HCT116 (cell line): ENCODE measurements around the gene ZNF446. TPM values are rescaled to one million over a fixed set of nuclear protein-coding genes. Genes with fewer than 3 reads are reported as not detected.

Experiments used
- ATAC-seq: fragments of 200-7000 bp; cut with Tn5 transposase; 2 replicates; pipeline ENCODE4 v1.9.1; 2020; ENCODE audit warnings: mild to moderate bottlenecking, moderate library complexity
- BruUV-seq: library from RNA; stranded (reverse); fragments of 400-500 nt; replicated peaks from 2 replicates; lab custom pipeline; 2021; lab: Mats Ljungman, UMichigan
- CTCF ChIA-PET: fragments of 300-600 bp; sonication (Branson Sonifier 250); formaldehyde crosslinking; loops from one replicate; lab custom pipeline; 2021; ENCODE audit warnings: antibody characterized with exemption; lab: Charles Lee
- POLR2A ChIA-PET: fragments of 300-600, 350-600 bp; sonication (Branson Sonifier 250); formaldehyde crosslinking; loops from one replicate; lab custom pipeline; 2021; ENCODE audit warnings: antibody characterized with exemption; lab: Charles Lee
- RAD21 ChIA-PET, 2 experiments: fragments of 300-600 bp; sonication (Branson Sonifier 250); formaldehyde crosslinking; loops; one replicate each; lab custom pipeline; 2023; ENCODE audit warnings: low total read pairs in 2 of 2; ENCODE audit not compliant: uncharacterized antibody in 2 of 2, unreplicated experiment in 2 of 2, low non-redundant PET in 1 of 2; lab: Charles Lee
- DNase-seq: peaks from one replicate; pipeline ENCODE4 v3.0.0-alpha.2; 2010; ENCODE audit warnings: low read depth, low spot score
- H2AFZ ChIP-seq: fragments of 200-600 bp; shearing (Covaris generic), sonication (generic); 2 replicates; pipeline ENCODE4 v1.6.1; 2017; ENCODE audit warnings: low read depth, mixed run types, mixed read lengths, antibody characterized with exemption, low read length; ENCODE audit not compliant: poor library complexity, severe bottlenecking
- H3K27ac ChIP-seq: 2 replicates; pipeline ENCODE4 v1.5.1; 2012; ENCODE audit warnings: low read depth, low read length
- H3K27me3 ChIP-seq: fragments of 200-600 bp; sonication (generic); 2 replicates; pipeline ENCODE4 v1.6.1; 2016; ENCODE audit warnings: mixed run types, low read length, mixed read lengths; ENCODE audit not compliant: insufficient read depth
- H3K36me3 ChIP-seq, 2 experiments: fragments of 200-500 bp in 1 of 2; fragments of 200-600 bp in 1 of 2; sonication (Bioruptor generic) in 1 of 2; sonication (generic) in 1 of 2; 2 replicates each; pipeline versions ENCODE4 v1.5.1 to v1.6.1; 2014 to 2016; ENCODE audit warnings: low read length in 2 of 2, inconsistent platforms in 1 of 2, mixed read lengths in 1 of 2, mixed run types in 1 of 2; ENCODE audit not compliant: insufficient read depth in 2 of 2, control insufficient read depth in 1 of 2
- H3K4me1 ChIP-seq, 2 experiments: fragments of 200-600 bp in 1 of 2; sonication (generic) in 1 of 2; 2 replicates each; pipeline versions ENCODE4 v1.5.1 to v1.6.1; 2012 to 2017; ENCODE audit warnings: low read length in 2 of 2, inconsistent platforms in 1 of 2, mild to moderate bottlenecking in 1 of 2, mixed read lengths in 1 of 2, mixed run types in 1 of 2, moderate library complexity in 1 of 2; ENCODE audit not compliant: insufficient read depth in 2 of 2, control insufficient read depth in 1 of 2
- H3K4me2 ChIP-seq: fragments of 200-600 bp; sonication (generic); 2 replicates; pipeline ENCODE4 v1.6.1; 2017; ENCODE audit warnings: mixed run types, low read length, mixed read lengths
- H3K4me3 ChIP-seq, 2 experiments: fragments of 200-600 bp in 1 of 2; sonication (generic) in 1 of 2; replicated peaks in 1 of 2; 2 replicates each; pipeline ENCODE4 v1.5.1; 2011 to 2016; ENCODE audit warnings: low read length in 2 of 2, control low read depth in 1 of 2, low read depth in 1 of 2, mild to moderate bottlenecking in 1 of 2, mixed read lengths in 1 of 2, mixed run types in 1 of 2
- H3K79me2 ChIP-seq: fragments of 200-600 bp; sonication (generic); 2 replicates; pipeline ENCODE4 v1.6.1; 2017; ENCODE audit warnings: mild to moderate bottlenecking, mixed run types, low read length, moderate library complexity, mixed read lengths; ENCODE audit not compliant: insufficient read depth
- H3K9ac ChIP-seq: fragments of 200-600 bp; sonication (generic); 2 replicates; pipeline ENCODE4 v1.6.1; 2016; ENCODE audit warnings: low read length, mixed read lengths
- H3K9me2 ChIP-seq: fragments of 200-600 bp; sonication (generic), shearing (Covaris generic); 2 replicates; pipeline ENCODE4 v1.6.1; 2017; ENCODE audit warnings: mixed run types, mild to moderate bottlenecking, moderate library complexity; ENCODE audit not compliant: insufficient read depth
- H3K9me3 ChIP-seq, 2 experiments: fragments of 200-500 bp in 1 of 2; fragments of 200-600 bp in 1 of 2; sonication (Bioruptor generic) in 1 of 2; sonication (generic) in 1 of 2; 2 replicates each; pipeline ENCODE4 v1.6.1; 2014 to 2017; ENCODE audit warnings: low read length in 2 of 2, mixed read lengths in 2 of 2, inconsistent platforms in 1 of 2, low read depth in 1 of 2, mild to moderate bottlenecking in 1 of 2, mixed run types in 1 of 2, moderate library complexity in 1 of 2; ENCODE audit not compliant: control insufficient read depth in 1 of 2, insufficient read depth in 1 of 2
- H4K20me1 ChIP-seq: fragments of 200-600 bp; sonication (generic), shearing (Covaris generic); 2 replicates; pipeline ENCODE4 v1.6.1; 2017; ENCODE audit warnings: mixed run types, mild to moderate bottlenecking, moderate library complexity; ENCODE audit not compliant: insufficient read depth
- CBX3 ChIP-seq: IDR thresholded peaks from 2 replicates; pipeline ENCODE4 v1.6.1; 2012; ENCODE audit warnings: low read depth
- CEBPB ChIP-seq: IDR thresholded peaks from 2 replicates; pipeline ENCODE4 v1.6.1; 2012; ENCODE audit warnings: low read depth
- EGR1 ChIP-seq: IDR thresholded peaks from 2 replicates; pipeline ENCODE4 v1.6.1; 2012; ENCODE audit warnings: low read depth
- EZH2 ChIP-seq: fragments of 200-600 bp; sonication (generic); IDR thresholded peaks from 2 replicates; pipeline ENCODE4 v1.6.1; 2017; ENCODE audit warnings: antibody characterized with exemption, mixed run types
- EZH2phosphoT487 ChIP-seq: fragments of 200-600 bp; IDR thresholded peaks from 2 replicates; pipeline ENCODE4 v1.6.1; 2018; ENCODE audit warnings: antibody characterized with exemption, borderline replicate concordance
- JUND ChIP-seq: IDR thresholded peaks from 2 replicates; pipeline ENCODE4 v1.6.1; 2012
- MAX ChIP-seq: IDR thresholded peaks from 2 replicates; pipeline ENCODE4 v1.6.1; 2012
- POLR2A ChIP-seq: IDR thresholded peaks from 2 replicates; pipeline ENCODE4 v1.7.0; 2011; ENCODE audit warnings: borderline replicate concordance; ENCODE audit not compliant: insufficient read depth, insufficient read length; ENCODE audit errors: extremely low read depth
- POLR2AphosphoS5 ChIP-seq: IDR thresholded peaks from 2 replicates; pipeline ENCODE4 v1.6.1; 2011; ENCODE audit warnings: mild to moderate bottlenecking, low read depth, low read length, moderate library complexity
- SIN3A ChIP-seq: IDR thresholded peaks from 2 replicates; pipeline ENCODE4 v1.6.1; 2012; ENCODE audit warnings: low read depth
- SP1 ChIP-seq: IDR thresholded peaks from 2 replicates; pipeline ENCODE4 v1.6.1; 2012; ENCODE audit warnings: low read depth
- SRF ChIP-seq: IDR thresholded peaks from 2 replicates; pipeline ENCODE4 v1.6.1; 2012; ENCODE audit warnings: low read depth
- TCF7L2 ChIP-seq: IDR thresholded peaks from 2 replicates; pipeline ENCODE4 v1.7.0; 2011; ENCODE audit warnings: borderline replicate concordance, inconsistent platforms; ENCODE audit not compliant: insufficient read depth, insufficient read length; ENCODE audit errors: extremely low read depth
- ZFX ChIP-seq: fragments of 450-650 bp; IDR thresholded peaks from 2 replicates; pipeline ENCODE4 v1.6.1; 2017
- ZNF274 ChIP-seq: fragments of 200-500 bp; sonication (Bioruptor generic); IDR thresholded peaks from 2 replicates; pipeline ENCODE4 v1.6.1; 2014; ENCODE audit warnings: mild to moderate bottlenecking, low read depth, low read length, inconsistent platforms
- intact Hi-C: fragments of 100-400 bp; cut with micrococcal nuclease; formaldehyde crosslinking; loops from 2 replicates; pipeline ENCODE4 v1.10.0; 2022
- total RNA-seq: library from RNA; stranded (reverse); gene quantifications from one replicate; pipeline ENCODE4 v1.2.1, GENCODE V29; 2021; ENCODE audit not compliant: unreplicated experiment
- TF ChIP-seq, protein P1 (sequence below): IDR thresholded peaks from 2 replicates; pipeline ENCODE4 v1.6.1; 2012
- TF ChIP-seq, protein P2 (sequence below): IDR thresholded peaks from 2 replicates; pipeline ENCODE4 v1.6.1; 2012; ENCODE audit warnings: low read depth
- TF ChIP-seq, protein P3 (sequence below): IDR thresholded peaks from 2 replicates; pipeline ENCODE4 v1.6.1; 2011; ENCODE audit warnings: mild to moderate bottlenecking, low read length, moderate library complexity; ENCODE audit not compliant: insufficient replicate concordance; ENCODE audit errors: extremely low read depth
- TF ChIP-seq, protein P4 (sequence below), 3 experiments: fragments of 200-600 bp in 1 of 3; sonication (generic) in 1 of 3; IDR thresholded peaks in 2 of 3; conservative IDR thresholded peaks in 1 of 3; 2 replicates each; pipeline ENCODE4 v1.5.1; 2012 to 2017; ENCODE audit warnings: low read depth in 2 of 3, low read length in 2 of 3, antibody characterized with exemption in 1 of 3, borderline replicate concordance in 1 of 3, control low read depth in 1 of 3, mild to moderate bottlenecking in 1 of 3, mixed read lengths in 1 of 3, mixed run types in 1 of 3, moderate library complexity in 1 of 3; ENCODE audit not compliant: insufficient read depth in 1 of 3

Gene ZNF446
- total RNA-seq, 1 experiment from 2014 or later = 6.5 TPM

- no peak overlapping the region for H2AFZ ChIP-seq
- no peaks in the 10 kb centered on the region for H3K27me3 ChIP-seq
- no peak overlapping the region for H3K9ac ChIP-seq
- no peak for DNase-seq
- H4K20me1 ChIP-seq = no peaks in the 10 kb centered on the region
- H3K4me1 ChIP-seq = peaks cover 4 to 12% of the 10 kb centered on the region in 2 experiments; a peak in 3 of 4 replicates
- H3K27ac ChIP-seq = no peak overlapping the region
- H3K4me3 ChIP-seq = no peak overlapping the region
- H3K9me2 ChIP-seq = no peaks in the 10 kb centered on the region
- ChIA-PET POLR2A (no interaction called here), CTCF (no interaction called here), RAD21 (no interaction called here)
- H3K4me2 ChIP-seq = no peak overlapping the region
- no peaks in the 10 kb centered on the region for H3K9me3 ChIP-seq
- BruUV-seq = no TSS peak
- H3K79me2 ChIP-seq = no peaks in the 10 kb centered on the region
- H3K36me3 ChIP-seq = no peaks in the 10 kb centered on the region
- intact Hi-C loops = no loop called here
- no peak for ATAC-seq
- TF ChIP-seq POLR2AphosphoS5 (no peak), TCF7L2 (no peak), SP1 (no peak), ZNF274 (no peak), POLR2A (no peak), SRF (no peak), EZH2 (no peak), CBX3 (no peak), CEBPB (no peak), SIN3A (no peak), MAX (no peak), EZH2phosphoT487 (no peak), JUND (no peak), EGR1 (no peak), ZFX (no peak)
- TF ChIP-seq, protein P1, sequence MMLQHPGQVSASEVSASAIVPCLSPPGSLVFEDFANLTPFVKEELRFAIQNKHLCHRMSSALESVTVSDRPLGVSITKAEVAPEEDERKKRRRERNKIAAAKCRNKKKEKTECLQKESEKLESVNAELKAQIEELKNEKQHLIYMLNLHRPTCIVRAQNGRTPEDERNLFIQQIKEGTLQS = no peak
- TF ChIP-seq, protein P2, sequence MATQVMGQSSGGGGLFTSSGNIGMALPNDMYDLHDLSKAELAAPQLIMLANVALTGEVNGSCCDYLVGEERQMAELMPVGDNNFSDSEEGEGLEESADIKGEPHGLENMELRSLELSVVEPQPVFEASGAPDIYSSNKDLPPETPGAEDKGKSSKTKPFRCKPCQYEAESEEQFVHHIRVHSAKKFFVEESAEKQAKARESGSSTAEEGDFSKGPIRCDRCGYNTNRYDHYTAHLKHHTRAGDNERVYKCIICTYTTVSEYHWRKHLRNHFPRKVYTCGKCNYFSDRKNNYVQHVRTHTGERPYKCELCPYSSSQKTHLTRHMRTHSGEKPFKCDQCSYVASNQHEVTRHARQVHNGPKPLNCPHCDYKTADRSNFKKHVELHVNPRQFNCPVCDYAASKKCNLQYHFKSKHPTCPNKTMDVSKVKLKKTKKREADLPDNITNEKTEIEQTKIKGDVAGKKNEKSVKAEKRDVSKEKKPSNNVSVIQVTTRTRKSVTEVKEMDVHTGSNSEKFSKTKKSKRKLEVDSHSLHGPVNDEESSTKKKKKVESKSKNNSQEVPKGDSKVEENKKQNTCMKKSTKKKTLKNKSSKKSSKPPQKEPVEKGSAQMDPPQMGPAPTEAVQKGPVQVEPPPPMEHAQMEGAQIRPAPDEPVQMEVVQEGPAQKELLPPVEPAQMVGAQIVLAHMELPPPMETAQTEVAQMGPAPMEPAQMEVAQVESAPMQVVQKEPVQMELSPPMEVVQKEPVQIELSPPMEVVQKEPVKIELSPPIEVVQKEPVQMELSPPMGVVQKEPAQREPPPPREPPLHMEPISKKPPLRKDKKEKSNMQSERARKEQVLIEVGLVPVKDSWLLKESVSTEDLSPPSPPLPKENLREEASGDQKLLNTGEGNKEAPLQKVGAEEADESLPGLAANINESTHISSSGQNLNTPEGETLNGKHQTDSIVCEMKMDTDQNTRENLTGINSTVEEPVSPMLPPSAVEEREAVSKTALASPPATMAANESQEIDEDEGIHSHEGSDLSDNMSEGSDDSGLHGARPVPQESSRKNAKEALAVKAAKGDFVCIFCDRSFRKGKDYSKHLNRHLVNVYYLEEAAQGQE = no peak
- TF ChIP-seq, protein P3, sequence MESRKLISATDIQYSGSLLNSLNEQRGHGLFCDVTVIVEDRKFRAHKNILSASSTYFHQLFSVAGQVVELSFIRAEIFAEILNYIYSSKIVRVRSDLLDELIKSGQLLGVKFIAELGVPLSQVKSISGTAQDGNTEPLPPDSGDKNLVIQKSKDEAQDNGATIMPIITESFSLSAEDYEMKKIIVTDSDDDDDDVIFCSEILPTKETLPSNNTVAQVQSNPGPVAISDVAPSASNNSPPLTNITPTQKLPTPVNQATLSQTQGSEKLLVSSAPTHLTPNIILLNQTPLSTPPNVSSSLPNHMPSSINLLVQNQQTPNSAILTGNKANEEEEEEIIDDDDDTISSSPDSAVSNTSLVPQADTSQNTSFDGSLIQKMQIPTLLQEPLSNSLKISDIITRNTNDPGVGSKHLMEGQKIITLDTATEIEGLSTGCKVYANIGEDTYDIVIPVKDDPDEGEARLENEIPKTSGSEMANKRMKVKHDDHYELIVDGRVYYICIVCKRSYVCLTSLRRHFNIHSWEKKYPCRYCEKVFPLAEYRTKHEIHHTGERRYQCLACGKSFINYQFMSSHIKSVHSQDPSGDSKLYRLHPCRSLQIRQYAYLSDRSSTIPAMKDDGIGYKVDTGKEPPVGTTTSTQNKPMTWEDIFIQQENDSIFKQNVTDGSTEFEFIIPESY = no peak
- TF ChIP-seq, protein P4, sequence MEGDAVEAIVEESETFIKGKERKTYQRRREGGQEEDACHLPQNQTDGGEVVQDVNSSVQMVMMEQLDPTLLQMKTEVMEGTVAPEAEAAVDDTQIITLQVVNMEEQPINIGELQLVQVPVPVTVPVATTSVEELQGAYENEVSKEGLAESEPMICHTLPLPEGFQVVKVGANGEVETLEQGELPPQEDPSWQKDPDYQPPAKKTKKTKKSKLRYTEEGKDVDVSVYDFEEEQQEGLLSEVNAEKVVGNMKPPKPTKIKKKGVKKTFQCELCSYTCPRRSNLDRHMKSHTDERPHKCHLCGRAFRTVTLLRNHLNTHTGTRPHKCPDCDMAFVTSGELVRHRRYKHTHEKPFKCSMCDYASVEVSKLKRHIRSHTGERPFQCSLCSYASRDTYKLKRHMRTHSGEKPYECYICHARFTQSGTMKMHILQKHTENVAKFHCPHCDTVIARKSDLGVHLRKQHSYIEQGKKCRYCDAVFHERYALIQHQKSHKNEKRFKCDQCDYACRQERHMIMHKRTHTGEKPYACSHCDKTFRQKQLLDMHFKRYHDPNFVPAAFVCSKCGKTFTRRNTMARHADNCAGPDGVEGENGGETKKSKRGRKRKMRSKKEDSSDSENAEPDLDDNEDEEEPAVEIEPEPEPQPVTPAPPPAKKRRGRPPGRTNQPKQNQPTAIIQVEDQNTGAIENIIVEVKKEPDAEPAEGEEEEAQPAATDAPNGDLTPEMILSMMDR (IDR thresholded peaks at IDR 0.05 in 2 of 3, conservative IDR thresholded peaks at IDR 0.05 in 1 of 3; ENCODE audit: borderline replicate concordance in 1 of 3, insufficient read depth in 1 of 3, low read depth in 2 of 3, low read length in 2 of 3) = no peak
Observed at GRCh38 chr19:58480831-58481230, 4.7 kb downstream of the ZNF446 start.
